ENCODE data around the gene C5AR1.
"Not testable (repeated sequence)": the region's sequence is repeated elsewhere in the genome, so short reads cannot be mapped to it uniquely, and the experiment has no call there.

The C5AR1 gene

DNA sequence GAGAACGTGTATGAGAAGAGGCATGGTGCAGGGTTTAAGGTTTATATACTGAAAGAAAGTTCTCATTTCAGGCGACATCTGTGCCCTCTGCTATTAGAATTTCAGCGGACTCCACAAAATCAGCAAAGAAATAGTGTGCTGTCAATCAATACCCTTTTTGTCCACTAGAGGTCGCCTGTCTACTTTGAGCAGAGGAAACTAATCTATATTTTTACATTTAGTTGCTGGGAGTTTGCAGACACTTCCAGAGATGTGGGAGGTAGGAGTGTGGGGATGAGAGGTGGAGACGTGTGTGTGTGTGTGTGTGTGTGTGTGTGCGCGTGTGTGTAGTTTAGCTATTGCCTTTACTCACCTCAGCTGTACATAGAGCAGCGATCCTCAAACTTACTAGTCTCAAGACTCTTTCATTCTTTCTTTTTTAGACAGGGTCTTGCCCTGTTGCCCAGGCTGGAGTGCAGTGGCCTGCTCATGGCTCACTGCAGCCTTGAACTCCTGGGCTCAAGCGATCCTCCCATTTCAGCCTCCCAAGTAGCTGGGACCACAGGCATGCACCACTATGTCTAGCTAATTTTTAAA lies 25.2 kb upstream of the C5AR1 start:
- DNase-seq (ENCODE audit: low read depth in 2 of 2) = no peak

DNA sequence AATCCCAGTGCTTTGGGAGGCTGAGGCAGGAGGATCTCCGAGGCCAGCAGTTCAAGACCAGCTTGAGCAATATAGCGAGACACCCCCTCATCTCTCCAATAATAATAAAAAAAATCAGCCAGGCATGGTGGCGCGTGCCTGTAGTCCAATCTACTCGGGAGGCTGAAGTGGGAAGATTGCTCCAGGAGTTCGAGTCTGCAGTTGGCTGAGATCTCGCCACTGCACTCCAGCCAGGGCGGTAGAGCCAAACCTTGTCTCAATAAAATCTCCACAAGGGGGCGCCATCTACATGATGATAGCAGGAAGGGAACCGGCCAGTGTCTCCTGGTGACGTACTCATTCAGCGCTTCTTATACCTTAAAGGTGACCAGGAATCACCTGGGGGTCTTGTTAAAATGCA lies 13.6 kb upstream of the C5AR1 start:
- peak; percentile 44 to 63 for DNase-seq (ENCODE audit: low read depth in 2 of 2)

DNA sequence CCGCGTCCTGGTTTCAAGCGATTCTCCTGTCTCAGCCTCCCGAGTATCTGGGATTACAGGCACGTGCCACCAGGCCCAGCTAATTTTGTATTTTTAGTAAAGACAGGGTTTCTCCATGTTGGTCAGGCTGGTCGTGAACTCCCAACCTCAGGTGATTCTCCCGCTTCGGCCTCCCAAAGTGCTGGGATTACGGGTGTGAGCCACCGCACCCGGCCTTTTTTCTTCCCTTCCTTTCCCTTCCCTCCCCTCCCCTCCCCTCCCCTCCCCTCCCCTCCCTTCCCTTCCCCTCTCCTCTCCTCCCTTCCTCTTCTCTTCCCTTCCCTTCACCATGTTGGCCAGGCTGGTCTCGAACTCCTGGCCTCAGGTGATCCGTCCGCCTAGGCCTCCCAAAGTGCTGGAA lies 8.8 kb upstream of the C5AR1 start:
- DNase-seq (ENCODE audit: low read depth in 2 of 2) = not testable (repeated sequence)

DNA sequence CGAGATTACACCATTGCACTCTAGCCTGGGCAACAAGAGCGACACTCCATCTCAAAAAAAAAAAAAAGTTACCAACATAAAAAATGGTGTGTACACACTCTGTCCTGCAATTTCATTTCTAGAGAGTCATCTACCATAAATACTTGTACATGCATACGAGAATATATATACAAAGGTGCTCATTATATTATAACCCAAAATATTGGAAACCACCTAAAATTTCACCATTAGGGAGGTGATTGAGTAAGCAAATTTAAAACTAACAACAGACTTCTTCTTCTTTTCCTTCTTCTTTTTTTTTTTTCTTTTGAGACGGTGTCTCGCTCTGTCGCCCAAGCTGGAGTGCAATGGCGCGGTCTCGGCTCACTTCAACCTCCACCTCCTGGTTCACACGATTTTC lies 7.4 kb upstream of the C5AR1 start:
- DNase-seq (ENCODE audit: low read depth in 2 of 2) = no peak

DNA sequence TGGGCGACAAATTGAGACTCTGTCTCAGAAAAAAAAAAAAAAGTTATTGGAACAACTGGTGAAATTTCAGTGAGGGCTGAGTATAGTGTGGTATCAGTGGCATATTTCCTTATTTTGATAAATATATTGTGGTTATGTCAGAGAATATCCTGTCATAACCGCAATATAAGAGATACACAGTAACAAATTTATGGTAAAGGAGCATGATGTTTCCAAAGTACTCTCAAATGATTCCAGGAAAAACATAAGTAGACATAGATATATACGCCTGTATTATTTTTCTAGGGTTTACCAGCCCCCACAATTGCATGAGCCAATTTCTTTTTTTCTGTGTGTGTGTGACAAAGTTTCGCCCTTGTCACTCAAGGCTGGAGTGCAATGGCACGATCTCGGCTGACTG lies 5.7 kb upstream of the C5AR1 start:
- DNase-seq (ENCODE audit: low read depth in 2 of 2) = no peak

DNA sequence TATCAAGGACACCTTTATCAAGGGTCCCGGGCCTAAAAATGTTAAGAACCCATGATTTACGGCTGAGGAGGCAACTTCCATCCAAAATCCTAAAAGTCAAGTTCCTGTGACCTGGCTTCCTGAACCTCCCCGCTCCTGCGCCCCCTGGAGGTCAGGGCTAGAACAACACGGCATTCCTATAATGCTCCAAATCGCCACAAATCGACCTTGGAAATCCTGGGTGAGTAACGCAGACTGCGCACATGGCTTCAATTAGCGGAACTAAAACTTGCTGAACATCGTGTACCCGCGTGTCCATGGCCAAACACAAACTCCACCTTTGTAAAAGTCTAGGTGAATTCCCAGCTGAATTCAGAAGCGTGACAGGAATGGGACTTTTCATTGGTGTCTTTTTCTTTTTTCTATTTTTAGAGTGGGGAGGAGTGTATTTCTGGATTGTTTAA lies 4.3 kb upstream of the C5AR1 start:
- DNase-seq (ENCODE audit: low read depth in 2 of 2) = peak; percentile 19 to 43

DNA sequence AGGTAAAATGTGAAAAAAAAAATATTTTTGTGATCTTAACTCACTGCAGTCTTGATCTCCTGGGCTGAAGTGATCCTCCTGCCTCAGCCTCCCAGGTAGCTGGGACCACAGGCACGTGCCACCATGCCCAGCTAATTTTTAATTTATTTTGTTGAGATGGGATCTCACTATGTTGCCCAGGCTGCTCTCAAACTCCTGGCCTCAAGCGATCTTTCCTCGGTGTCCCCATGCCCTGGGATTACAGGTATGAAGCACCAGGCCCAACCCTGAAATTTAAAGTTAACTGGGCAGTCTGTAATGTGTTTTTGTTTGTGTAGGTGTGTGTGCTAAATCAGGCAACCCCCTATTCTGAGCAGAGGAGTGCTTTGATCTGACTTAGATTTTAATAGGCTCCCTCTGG lies 3.4 kb upstream of the C5AR1 start:
- no peak for DNase-seq (ENCODE audit: low read depth in 2 of 2)

DNA sequence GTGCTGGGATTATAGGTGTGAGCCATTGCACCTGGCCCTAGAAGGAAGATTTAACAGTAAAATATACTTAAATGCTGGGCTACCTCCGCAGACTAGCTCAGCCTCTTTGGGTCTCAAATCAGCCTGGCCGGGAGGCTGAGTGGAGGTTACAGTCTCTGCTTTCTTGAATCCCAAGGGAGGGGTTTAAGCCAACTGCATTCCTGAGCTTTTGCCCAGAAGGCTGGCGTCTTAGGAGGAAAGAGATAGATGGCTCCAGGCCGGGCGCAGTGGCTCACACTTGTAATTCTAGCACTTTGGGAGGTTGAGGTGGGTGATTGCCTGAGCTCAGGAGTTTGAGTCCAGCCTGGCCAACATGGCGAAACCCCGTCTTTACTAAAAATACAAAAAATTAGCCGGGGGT lies 623 bp upstream of the C5AR1 start:
- DNase-seq (ENCODE audit: low read depth in 2 of 2) = no peak

DNA sequence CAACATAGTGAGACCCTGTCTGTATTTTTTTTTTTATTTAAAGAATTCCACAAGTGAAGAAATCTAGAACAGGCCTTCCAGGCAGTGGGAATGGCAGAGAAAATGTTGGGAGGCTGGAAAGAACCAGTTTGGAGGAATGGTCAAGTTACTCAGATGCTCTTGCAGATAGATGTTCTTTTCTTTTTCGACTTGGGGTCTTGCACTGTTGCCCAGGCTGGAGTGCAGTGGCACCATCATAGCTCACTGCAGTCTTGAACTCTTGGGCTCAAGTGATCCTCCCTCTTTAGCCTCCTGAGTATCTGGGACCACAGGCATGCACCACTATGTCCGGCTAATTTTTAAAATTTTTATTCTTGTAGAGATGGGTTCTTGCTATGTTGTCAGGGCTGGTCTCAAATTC lies 662 bp downstream of the C5AR1 start:
- DNase-seq (ENCODE audit: low read depth in 2 of 2) = no peak

DNA sequence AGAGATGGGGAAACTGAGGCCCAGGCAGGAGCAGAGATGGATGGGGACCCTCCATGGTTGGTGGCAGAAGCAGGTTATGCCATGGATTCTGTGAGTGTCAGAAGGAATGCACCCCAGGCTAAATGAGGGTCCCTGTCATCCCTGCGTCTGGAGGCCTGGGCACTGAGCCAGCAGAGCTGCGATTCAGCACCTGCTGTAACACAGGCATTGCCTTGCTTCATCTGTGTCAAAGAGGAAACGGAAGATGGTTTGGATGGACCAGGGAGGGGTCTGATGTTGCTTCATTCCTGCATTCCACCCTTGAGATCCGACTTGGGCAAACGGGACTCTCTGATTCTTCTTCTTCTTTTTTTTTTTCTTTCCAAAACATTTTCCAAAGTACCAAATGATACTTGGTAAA lies 1.2 kb downstream of the C5AR1 start:
- no peak for DNase-seq (ENCODE audit: low read depth in 2 of 2)

DNA sequence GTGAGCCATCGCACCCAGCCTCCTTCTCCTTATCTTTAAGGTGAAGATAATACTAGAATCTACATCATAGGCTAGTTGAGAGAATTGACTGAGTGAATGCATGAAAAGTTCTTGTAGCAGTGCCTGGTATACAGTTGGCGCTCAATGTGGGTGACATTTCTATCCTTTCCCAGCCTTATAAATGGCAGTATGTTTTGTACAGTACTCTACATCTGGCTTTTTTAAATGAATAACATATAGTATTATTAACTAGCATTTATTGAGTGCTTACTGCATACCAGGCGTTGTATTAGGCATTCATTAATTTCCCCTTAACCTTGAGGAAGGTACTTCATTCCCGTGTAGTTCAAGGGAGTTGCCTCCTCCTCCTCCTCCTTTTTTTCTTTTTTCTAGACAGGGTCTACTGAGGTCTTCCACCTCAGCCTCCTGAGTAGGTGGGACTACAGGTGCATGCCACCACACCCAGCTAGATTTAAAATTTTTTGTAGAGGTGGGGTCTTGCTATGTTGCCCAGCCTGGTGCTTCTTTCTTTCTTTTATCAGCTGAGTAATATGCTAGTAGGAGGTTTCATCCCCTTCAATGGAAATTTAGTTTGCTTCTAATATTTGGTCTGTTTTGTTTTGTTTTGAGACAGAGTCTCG lies 2.8 kb downstream of the C5AR1 start:
- DNase-seq (ENCODE audit: low read depth in 2 of 2) = no peak

DNA sequence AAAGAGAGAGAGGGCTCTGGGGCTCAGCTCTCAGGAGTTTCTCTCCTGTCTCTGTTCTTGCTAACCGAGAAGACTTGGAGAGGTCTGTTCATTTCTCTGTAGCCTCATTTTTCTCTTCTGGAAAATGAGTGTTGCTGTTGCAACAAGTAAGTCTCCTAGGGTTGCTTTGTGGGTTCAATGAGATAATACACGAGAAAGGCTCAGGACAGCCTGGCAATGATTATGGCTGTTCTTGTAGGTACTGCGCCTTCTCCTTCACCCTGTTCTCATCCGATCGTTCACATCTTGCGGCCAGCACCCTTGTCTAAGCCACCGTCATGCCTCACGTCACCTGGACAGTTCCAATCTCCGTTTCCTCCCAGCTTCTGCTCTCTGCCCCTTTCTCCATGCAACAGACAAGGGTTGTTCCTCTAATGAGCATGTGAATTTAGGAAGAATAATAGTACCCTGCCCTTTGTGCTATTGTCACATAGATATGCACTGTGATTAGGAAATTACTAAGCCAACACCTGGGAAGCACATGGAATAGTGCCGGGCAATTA lies 4.2 kb downstream of the C5AR1 start:
- no peak for DNase-seq (ENCODE audit: low read depth in 2 of 2)

DNA sequence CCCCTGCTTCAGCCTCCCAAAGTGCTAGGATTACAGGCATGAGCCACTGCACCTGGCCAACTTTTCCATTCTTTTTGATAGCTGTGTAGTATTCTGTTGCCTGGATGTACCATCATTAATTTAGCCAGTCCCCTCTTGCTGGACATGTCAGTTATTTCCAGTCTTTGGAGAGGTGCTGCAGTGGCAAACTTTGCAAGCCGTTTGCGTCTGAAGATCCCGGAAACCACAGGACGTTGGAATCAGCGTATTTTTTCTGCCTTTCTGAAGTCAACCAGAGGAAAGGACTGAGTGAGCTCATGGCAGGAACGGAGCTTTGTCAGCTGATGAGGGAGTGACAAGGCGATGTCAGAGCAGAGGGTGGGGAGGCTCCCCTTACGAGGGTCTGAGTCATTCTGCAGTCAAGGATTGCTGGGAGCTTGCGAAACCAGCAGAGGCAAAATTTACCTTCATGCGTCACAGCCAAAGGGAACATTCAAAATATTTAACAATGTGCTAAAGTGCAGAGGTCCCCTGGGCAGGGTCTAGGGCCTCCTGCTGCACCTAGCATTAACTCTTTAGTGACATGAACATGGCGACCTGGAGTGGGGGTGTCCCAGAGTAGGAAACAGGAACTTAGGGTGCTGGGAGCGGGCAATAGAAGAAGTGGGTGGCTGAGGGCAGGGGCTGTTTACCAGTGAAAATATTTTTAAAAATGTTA lies 5.6 kb downstream of the C5AR1 start:
- DNase-seq (ENCODE audit: low read depth in 2 of 2) = no peak

DNA sequence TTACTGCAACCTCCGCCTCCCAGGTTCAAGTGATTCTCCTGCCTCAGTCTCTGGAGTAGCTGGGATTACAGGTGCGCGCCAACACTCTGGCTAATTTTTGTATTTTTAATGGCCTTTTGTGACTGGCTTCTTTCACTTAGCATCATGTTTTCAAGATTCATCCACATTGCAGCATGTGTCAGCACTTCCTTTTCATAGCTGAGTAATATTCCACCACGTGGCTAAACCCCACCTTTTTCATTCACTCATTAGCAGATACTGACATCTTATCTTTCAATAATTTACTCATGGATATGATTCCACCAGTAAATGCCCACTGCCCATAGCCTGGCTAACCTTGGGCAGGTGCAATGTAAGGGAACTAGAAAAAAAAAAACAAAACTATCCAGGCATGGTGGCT lies 6.9 kb downstream of the C5AR1 start:
- DNase-seq (ENCODE audit: low read depth in 2 of 2) = no peak

DNA sequence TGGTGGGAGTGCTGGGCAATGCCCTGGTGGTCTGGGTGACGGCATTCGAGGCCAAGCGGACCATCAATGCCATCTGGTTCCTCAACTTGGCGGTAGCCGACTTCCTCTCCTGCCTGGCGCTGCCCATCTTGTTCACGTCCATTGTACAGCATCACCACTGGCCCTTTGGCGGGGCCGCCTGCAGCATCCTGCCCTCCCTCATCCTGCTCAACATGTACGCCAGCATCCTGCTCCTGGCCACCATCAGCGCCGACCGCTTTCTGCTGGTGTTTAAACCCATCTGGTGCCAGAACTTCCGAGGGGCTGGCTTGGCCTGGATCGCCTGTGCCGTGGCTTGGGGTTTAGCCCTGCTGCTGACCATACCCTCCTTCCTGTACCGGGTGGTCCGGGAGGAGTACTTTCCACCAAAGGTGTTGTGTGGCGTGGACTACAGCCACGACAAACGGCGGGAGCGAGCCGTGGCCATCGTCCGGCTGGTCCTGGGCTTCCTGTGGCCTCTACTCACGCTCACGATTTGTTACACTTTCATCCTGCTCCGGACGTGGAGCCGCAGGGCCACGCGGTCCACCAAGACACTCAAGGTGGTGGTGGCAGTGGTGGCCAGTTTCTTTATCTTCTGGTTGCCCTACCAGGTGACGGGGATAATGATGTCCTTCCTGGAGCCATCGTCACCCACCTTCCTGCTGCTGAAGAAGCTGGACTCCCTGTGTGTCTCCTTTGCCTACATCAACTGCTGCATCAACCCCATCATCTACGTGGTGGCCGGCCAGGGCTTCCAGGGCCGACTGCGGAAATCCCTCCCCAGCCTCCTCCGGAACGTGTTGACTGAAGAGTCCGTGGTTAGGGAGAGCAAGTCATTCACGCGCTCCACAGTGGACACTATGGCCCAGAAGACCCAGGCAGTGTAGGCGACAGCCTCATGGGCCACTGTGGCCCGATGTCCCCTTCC lies 10.5 kb downstream of the C5AR1 start:
- no peak for DNase-seq (ENCODE audit: low read depth in 2 of 2)

DNA sequence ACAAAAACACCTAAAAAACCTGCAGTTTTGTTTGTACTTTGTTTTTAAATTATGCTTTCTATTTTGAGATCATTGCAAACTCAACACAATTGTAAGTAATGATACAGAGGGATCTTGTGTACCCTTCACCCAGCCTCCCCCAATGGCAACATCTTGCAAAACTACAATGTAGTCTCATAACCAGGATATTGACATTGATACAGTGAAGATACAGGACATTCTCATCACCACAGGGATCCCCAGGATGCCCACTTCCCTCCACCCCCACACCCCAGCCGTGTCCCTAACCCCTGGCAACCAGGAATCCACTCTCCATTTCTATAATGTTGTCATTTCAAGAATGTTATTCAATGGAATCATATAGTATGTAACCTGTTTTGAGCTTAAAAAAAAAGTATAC lies 12.0 kb downstream of the C5AR1 start:
- DNase-seq (ENCODE audit: low read depth in 2 of 2) = no peak

DNA sequence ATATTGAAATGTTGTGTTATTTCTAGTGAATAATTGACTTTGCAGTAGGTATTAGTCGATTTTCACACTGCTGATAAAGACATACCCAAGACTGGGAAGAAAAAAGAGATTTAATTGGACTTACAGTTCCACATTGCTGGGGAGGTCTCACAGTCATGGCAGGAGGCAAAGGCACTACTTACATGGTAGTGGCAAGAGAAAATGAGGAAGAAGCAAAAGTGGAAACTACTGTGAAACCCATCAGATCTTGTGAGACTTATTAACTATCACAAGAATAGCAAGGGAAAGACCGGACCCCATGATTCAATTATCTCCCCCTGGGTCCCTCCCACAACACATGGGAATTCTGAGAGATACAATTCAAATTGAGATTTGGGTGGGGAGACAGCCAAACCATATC lies 12.4 kb downstream of the C5AR1 start:
- DNase-seq (ENCODE audit: low read depth in 2 of 2) = no peak

DNA sequence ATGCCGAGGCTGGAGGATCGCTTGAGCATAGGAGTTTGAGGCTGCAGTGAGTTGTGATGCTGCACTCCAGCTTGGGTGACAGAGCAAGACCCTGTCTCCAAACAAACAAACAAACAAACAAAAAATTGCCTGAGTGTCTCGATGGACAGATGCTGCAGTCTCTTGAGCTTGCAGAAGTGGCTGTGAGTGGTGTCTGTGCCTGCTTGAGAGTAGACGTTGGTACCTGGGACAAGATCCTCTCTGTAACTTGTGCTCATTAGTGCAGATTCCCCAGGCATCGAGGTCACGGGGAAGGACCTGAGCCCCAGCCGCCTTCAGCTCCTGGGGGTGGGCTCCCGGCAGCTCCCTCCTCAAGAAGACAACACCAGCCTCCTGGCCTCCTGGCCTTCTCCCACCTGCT lies 13.7 kb downstream of the C5AR1 start:
- DNase-seq (ENCODE audit: low read depth in 2 of 2) = no peak

DNA sequence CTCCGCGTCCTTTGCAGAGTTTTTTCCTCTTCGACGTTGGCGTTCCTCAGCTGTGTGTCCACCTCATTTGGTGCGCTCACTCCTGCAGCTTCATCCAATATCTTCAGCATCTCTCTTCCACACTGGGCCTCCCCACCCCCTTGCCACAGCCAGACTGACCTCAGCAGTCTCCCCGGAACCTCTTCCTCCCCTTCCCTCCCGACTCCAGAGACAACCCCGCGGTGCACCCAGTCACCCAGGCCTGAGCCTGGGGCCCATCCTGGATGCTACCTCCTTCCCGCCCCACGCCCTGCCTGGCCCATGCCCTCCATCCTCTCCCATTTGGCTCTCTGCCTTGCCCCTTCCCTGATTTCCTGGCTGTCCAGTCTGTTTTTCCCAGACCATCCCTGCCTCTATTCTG lies 14.2 kb downstream of the C5AR1 start:
- DNase-seq (ENCODE audit: low read depth in 2 of 2) = no peak

DNA sequence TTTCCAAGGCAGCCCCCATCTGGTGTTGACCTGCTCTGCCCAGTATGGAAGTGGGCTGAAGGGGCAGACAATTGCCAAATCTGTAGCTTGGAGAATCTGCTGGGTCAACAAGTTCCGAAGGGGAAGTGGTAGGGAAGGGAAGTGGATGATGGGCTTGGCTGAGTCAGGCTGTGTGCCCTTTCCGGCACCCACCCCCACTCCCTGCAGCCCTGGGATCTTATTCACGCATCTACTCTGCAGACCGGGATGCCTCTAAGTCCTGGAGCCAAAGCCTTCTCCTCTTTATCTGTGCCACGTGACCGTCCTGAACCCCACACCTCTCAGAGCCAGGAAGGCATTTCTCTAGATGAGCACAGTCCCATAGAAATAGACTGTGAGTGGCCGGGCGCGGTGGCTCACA lies 14.8 kb downstream of the C5AR1 start:
- no peak for DNase-seq (ENCODE audit: low read depth in 2 of 2)

DNA sequence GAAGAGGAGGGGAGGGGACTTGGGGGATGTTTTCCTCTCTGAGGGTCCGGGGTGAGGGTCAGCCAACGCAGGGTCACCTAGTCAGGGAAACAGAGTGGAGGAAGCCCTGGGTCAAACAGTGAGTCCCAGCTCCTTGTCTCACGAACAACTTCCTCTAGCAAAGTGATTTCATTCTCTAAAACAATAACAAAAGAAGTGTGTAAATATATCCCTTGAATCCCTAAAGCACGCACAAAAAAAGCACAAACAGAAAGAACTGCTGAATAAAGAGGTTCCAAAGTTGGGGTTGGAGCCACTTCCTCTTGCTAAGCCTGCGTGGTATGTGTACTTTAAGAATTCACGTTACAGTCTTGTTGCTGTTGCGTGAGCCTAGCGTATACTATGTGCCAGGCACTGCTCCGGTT lies 20.8 kb downstream of the C5AR1 start:
- no peak for DNase-seq (ENCODE audit: low read depth in 2 of 2)

DNA sequence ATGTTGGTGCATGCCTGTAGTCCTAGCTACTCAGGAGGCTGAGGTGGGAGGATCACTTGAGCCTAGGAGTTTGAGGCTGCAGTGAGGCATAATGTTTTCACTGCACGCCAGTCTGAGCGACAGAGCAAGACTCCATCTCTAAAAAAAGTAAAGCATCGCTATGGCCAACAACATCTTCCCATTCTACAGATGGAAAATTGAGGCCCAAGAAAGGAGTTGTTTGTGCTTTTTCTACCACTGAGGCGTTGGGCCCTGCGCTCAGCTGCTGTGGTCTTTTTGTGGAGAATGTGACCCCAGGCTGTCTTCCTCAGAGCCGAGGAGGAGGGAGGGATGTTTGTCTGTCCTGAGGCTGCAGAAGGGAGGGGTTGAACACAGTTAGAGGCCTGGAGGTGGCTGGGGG lies 21.8 kb downstream of the C5AR1 start:
- DNase-seq (ENCODE audit: low read depth in 2 of 2) = no peak

All from stimulated activated CD8-positive, alpha-beta memory T cell treated with anti-CD3 and anti-CD28 coated beads, Interleukin-2, amount 100 ng/mL, for 1 hour (primary cell).